ENCODE results near the gene BLTP3B. TPM values are rescaled to one million over a fixed set of nuclear protein-coding genes. Genes with fewer than 3 reads are reported as not detected.

The BLTP3B gene
- 30.2 and 46.5 TPM in 2 replicates for total RNA-seq

GRCh38 chr12:100142851-100143559 is at the start of gene BLTP3B:
Gene BLTP3B, minus strand, starts transcription at chr12:100142874. Its CDS starts 239 bp downstream, at chr12:100142635.

Small RNA genes lying within 50 kb of the gene (small RNA-seq; reads per million reads assigned to genes)
- not detected for gene MIR1827 (ENCODE audit: low replicate concordance)
- not detected for gene RN7SL176P (ENCODE audit: low replicate concordance)

Other genes with a start within 250 kb of the BLTP3B start
- gene ANKS1B, start 157.9 kb downstream of the BLTP3B start, total RNA-seq, result 0.86 TPM in 1 of 2 replicates, not detected in the other
- 13.3 and 20.3 TPM in 2 replicates for gene ACTR6, start 57.9 kb upstream of the BLTP3B start, total RNA-seq
- gene DEPDC4, start 124.2 kb upstream of the BLTP3B start, total RNA-seq, result 1.1 and 2.4 TPM in 2 replicates
- 33.7 and 61.3 TPM in 2 replicates for gene SCYL2, start 124.3 kb upstream of the BLTP3B start, total RNA-seq
- gene SLC17A8, start 214.2 kb upstream of the BLTP3B start, total RNA-seq, result not detected in 2 replicates

Measured in placental pericyte (primary cell).